Stimulated activated naive CD4-positive, alpha-beta T cell (primary cell): ENCODE results near the gene GALNT2.

ENCODE experiments used
- DNase-seq, 6 experiments: peaks; one replicate each; lab custom pipeline; 2025; lab: John Stamatoyannopoulos, UW

The GALNT2 gene

DNA sequence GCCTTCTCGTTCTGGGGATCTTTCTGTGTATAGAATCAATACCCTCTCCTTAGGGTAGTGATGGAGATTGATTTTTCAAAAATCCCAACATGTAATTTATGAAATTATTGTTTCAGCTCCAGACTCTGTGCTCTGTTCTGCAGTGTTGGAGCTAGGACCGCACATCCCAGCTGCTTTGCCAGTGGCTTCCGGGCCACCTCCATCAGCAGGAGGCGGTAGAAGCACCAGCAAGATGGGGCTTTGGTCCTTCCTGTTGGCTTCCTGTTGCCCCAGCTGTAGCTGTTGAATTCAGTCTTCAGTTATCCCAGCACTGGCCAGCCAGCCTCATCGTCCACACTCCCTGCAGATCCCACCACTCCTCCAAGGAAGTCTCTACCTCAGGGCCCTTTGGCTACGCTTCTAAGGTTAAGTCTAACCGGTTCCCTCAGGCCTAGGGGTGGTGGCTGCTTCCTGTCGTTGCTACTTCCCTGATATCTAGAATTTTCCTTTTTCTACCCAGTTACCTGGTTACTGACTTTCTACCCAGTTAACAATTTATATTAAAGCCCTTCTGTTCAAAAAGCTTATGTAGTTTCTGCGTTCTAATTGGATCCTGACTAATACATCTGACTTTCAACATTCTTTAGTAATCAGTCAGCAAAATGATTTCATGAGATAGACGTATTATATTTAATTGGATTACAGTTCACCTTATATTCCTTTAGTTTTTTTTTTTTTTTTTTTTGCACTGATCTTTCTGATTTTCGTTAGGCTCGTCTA is 24.6 kb downstream of the GALNT2 start:
- DNase-seq: no peak

DNA sequence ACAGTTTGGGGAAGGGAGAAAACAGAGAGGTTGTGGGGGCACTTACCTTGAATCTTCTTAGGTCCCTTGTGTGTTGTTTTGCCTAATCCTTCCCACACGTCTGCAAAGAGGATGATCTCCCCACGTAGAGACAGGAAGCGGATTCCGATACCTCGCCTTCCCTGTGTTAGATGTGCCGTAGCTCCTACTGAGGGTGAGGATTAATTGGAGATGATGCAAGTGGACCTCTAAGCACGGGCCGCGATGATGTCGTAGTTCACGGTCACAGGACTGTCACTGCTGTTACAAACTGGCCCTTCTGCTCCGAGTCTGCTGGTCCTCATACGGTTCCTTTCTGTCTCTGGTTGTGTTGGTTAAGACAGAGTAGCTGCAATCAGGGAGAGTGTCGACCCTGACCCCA is 27.7 kb downstream of the GALNT2 start:
- no peak for DNase-seq

DNA sequence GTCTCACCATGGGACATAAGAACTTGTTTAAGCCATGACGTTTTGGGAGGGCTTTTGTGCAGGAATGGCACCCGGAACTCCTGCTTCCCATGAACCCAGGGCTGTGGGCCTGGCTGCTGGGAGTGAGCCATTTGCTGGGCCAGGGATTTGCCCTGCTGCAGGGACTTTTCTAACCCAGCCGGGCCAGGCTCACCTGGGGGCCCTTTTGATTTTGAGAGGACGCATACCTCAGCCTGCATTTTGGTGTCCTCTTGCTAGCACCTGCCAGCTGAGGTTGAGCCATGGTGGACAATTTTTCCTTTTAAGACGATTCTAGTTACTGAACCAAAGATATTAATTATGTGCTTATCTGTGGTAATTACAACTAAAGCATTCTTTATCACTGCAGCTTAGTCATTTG is 28.9 kb downstream of the GALNT2 start:
- DNase-seq: no peak

DNA sequence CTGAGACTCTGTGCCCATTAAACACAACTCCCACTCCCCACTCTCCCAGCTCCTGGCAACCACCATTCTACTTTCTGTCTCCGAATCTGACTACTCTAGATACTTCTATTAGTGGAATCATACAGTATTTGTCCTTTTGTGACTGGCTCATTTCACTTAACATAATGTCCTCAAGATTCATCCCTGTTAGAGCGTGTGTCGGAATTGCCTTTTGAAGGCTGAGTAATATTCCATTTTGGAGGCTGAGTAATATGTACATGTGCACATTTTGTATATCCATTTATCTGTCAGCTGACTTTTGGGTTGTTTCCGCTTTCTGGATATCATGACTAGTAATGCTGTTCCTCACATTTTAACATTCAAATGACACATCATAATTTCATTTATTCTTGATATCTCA is 30.3 kb downstream of the GALNT2 start:
- no peak for DNase-seq

DNA sequence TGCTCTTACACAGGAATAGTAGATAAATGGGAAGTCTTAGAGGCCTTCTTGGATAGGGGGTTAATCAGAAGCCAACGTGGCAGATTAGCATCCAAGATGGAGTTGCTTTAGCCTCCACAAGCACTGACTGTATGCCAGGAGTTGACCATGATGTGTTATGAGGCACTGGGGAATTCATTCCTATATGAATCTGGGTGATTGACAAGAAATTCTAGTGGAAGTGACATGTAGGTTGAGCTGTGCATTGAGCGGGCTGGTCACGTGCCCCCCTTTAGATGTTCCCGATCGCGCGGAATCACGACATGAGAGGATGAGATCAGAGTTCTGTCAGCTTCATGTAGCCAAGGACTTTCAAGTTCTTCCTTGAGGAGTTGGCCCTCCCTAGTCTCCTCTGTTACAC is 31.7 kb downstream of the GALNT2 start:
- no peak for DNase-seq

DNA sequence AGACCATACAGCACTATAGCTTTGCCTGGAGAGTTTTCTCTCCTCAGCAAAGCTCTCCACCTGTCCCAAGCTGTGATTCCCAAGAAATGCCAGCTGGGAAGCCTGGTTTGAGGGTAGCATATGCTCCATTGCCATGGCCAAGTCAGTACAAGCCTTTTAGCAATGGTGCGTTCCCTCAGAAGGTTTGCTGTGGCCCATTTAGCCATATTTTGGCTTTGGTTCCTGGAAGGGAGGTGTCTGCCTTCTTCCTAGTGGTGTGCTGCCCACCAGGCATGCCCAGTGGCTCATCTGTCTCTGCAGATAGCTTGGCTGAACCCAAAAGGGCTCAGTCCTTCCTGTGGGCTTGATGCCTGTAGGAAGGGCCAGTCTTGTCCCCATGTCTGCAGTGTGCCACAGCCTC is 32.4 kb downstream of the GALNT2 start:
- DNase-seq: no peak

DNA sequence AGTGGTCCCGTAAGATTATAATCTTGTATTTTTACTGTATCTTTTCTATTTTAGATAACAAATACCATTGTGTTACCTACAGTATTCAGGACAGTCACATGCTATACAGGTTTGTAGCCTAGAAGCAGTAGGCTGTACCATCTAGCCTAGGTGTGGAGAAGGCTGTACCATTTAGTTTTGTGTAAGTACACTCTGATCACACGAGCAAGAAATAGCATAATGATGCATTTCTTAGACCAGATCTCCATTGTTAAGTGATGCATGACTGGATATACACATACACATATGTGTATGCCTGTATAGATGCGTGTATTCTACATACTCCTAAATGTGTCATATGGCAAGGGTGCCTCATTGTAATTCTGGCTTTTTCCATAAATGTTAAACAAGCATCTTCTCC is 33.9 kb downstream of the GALNT2 start:
- no peak for DNase-seq

DNA sequence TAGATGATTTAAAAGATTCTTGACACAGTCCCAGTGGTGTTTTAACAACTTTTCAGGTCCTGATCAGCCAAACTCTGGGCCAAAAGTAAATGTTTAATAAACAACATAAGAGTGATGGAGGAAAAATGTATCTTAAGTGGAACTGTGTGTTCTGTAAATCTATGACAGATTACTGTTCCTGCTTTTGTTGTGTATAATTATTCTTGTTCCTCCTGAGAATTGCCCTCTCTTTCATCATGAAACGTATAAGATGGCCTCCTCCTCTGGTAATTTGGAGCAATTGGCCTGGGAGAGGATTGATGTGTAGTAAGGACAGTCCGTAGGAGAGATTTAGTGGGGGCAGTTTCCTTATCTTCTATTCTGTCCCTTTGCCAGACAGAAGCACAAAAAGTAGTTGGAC is 34.5 kb downstream of the GALNT2 start:
- DNase-seq: no peak

DNA sequence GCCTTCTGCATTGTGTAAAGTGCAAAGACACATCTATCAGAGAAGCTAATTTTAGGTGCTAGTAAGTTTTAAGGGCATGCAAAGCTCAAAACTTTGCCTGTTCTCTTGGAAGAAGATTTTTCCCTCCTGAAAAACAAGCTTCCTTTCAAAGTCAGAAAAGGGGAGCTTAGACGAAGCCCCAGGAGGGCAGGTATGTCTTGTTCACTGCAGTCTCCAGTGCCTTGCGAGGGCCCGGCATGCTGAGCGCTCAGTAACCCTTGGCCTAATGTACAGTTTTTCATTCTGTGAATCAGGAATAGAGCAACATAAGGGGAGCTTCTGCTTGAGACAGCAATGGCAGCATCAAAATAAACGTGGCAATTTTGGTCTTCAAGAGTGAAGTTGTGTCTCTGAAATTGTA is 35.0 kb downstream of the GALNT2 start:
- DNase-seq: no peak

DNA sequence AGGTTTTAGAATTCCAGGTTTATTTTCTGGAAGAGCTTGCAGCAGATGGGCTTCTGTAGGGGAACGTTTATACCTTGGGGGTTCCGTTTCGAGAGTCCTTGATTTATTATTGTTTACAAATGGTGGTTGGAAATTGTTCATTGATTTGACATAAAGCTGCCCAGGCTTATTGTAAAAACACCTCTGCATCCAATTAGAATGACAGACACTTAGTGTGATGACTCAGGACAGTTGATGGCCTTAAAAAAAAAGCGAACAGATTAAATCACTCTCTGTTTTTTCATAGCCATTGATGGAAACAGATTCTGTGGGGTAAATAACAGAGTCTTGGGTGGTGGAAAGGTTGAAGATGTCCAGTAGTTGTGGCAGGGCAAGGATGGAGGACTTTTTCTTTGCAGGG is 35.4 kb downstream of the GALNT2 start:
- DNase-seq: no peak

DNA sequence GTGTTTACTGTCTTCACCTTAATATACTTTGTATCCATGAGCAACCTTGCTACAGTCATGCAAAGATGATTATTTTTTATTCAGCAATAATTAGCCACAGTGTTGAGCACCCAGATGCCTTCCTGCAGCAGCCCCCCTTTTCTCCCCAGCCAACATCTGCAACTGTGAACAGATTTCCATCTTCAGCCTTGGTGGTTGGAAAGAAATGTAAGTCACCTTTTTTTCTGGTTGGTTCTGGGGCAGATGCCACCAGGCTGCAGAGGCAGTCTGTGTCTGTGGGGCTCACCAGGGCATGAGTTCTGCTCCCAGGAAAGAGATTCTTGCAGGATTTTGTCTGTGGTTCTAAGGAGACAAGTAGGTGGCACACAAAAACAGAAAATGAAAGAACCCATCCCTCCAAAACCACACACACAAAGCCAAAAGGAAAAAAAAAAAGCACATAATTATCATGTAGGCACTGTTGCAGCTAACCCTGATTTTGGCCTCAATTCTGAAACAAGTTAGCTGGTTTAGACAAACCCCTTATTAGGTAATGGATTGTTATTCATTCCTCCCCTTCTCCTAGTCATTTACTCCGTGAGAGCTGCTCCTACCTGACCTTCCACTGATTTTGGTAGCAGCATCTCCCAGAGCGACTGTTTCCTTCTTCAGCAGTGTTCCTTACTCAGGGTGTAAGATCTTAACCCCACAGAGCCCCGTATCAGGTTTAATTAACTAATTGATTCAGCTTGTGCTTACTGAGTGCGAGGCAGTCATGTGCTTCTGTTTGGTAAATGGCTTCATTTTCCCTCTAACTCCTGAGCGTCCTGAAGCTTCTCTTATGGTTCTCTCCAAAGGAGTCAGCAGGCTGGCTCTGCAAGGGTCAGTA is 36.5 kb downstream of the GALNT2 start:
- DNase-seq: no peak

DNA sequence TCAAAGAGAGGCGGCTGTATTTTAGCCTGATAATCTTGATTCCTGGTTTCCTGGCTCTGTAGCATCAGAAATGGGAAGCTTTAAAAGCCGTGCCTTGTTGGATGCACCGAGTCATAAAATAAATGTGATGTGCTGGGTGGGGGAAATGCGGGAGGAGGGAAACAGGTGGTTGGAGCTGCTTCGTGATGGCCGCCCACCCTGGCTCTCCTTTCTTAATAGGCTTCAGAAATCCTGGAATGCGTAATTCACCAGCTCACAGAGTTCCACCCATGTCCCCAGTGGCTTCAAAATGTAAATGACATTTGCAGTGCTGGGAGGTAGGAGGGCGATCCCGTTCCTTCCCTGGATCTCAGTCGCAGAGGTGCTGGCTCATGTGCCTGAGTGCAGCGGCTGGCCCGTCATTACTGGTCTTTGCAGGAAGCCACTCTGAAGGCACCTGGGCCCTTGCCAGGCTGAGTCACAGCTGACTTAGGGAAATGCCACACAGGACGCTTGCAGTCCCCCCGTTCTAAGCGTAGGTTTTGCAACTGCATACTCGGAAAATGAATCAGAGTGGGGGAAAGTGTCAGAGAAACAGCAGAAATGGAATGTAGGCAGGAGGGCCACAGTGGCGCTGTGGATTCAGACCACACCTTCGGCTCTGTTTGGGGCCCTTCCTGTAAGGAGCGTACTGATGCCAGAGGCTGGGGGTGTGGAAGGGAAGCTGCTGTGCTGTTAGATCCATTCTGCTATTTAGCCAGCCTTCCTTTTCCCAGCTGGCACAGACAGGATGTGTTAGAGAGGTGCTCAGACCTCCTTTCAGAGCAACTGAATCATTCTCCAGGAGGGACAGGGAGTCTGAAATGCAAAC is 37.6 kb downstream of the GALNT2 start:
- no peak for DNase-seq

DNA sequence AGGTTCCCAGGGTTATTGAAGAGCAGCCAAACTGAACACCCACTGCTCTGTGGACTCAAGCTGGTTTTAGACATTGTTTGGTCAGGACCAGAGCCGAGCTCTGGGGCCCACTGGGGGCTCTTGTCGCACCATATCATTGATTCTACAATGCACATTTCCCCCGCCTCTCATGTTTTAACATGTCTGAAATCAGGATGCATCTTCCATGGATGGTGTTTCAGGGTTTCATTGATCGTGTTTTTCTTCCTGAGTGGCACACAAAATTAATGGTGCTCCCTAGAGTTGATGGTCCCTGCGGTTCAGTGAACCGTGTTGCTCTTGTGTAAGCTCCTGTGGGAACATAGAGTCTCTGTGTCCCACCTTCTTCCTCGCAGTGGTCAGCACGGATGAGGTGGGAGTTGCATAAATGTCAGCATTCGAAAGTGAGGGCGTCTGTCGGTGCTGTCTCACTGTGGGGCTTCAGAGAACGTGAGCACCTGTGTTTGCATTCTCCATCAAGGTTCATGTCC is 38.3 kb downstream of the GALNT2 start:
- no peak for DNase-seq

DNA sequence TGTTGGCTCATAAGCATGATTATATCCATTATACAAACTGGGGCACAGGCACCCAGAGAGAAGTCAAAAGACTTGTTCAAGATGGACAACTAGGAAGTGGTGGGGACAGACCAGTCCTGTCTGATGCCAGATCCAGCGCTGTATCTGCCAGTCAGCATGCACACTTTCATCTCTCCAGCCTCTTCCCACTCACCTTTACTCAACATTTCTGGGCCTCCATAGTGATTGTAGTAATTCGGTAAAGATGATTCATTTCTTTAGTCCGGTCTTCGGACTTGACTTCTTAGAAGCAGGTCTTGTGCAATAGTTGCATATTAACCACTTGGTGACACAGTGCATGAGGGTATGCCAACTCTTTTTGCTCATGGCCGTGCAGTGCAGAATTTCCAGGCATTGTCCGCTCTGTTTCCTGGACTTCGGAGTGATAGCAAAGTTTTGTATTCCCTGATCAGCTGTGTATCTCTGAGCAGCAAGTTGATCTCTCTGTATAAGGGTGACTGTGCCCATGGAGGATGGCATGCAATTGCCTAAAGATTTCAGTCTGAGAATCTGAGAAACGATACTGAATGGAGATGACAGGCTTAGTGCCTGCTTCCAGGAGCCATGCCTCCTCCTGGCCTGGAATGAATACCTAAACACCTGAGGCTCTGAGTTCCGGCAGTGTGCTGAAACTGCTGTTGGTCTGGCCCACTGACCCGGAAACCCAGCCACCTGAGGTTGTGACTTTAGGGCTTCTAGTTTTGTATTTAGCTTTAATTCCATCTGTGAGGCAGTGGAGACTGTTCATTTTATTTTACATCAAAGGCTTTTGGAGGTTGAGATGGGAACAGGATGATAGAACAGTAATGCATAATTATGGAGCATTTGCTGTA is 39.0 kb downstream of the GALNT2 start:
- DNase-seq: no peak

DNA sequence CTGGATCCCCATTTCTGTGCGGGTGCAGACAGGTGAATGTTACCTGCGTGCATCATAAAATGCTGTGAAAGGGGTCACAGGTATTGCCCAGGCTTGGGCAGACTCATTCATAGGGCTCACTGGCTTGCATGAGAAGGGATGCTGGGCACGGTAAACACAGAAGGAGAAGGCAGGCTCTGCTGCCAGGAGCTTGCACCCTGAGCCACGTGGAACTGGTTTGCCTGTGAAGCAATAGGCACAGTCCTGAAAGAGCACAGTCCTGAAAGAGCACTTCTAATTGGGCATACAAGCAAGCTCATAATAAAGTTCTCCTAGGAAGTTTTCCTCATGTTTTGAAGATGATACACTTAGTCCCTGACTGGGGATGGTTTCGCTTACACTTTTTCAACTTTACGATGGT is 40.9 kb downstream of the GALNT2 start:
- no peak for DNase-seq

DNA sequence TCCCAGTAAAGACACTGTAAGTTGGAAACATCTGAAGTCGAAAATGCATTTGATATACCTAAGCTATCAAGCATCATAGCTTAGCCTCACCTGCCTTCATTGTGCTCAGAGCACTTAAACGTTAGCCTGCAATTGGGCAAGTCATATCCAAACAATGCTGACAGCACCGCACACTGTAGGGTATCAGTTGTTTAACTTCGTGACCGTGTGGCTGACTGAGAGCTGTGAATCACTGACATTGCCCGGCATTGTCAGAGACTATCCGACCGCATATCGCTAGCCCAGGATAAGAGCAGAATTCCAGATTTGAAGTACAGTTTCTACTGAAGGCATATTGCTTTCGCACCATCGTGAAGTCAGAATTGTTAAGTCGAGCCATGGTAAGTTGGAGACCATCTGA is 41.5 kb downstream of the GALNT2 start:
- no peak for DNase-seq

DNA sequence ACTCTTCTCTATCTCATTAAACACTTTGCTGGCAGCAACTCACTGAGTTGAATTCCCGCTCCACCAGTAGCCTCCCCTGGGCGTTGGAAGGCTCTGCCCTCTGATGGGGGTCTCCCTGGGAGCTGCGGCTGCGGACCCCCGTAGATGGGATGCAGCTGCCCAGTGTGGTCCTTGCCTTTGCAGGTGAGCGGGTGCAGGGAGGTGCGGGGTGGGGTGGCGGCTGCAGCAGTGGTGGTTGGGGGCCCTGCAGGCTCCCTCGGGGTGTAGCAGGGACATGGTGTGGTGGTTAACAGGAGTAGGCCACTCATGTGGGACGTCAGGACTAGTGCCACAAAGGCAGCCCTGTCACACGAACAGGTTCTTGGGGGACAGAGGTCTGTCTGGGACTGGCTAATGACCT is 42.0 kb downstream of the GALNT2 start:
- no peak for DNase-seq

DNA sequence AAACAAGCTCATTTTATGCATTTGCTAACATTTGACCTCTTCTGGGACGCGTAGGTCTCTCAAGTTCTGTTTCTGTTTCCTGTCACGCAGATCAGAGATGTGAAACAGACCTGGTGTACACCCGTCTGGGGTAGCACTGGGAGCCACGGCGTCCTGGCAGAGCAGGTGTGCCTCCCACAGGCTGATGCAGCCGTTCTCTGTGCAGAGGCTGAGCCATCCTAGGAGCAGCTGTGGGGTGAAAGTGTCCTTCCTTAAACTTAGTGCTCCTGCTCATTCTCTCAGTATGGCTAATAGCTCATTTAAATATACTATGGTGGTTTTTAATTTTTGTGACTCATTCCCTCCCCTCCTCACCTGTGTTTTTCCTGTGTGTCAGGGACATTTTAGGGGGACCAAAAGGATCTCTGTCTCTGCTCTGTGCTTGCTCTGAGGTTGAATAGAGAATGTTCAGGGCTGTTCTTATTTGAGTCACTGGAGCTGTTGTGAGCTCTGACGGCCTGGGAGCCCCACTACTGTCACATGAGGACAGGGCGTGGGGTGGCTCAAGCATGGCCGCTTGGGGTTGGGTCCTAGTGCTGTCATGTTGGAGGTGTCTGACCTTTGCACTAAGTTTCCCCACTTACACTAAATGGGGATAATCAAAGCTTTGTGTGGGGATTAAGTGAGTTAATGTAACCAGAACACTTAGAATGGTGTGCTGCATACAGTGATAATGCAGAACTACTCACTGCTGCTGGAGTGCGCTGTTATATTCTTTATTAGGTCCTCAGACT is 43.0 kb downstream of the GALNT2 start:
- peak in 4 of 6 experiments; percentile 13 to 46 (median 32) for DNase-seq

DNA sequence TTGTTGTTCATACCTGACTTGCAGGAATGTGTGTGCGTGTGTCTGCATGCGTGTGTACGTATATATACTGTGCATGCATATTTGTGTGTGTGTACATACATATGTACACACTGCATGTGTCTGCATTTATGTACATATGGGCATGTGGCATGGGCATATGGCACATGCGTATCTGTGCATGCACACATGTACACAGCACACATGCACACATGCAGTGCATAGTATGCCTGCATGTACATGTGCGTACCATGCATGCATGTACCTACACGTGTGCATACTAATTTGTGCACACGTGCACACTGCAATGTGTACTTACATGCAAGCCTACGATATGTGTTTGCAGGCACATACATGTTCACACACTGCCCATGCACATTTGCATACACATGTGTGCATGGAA is 43.9 kb downstream of the GALNT2 start:
- DNase-seq: no peak

DNA sequence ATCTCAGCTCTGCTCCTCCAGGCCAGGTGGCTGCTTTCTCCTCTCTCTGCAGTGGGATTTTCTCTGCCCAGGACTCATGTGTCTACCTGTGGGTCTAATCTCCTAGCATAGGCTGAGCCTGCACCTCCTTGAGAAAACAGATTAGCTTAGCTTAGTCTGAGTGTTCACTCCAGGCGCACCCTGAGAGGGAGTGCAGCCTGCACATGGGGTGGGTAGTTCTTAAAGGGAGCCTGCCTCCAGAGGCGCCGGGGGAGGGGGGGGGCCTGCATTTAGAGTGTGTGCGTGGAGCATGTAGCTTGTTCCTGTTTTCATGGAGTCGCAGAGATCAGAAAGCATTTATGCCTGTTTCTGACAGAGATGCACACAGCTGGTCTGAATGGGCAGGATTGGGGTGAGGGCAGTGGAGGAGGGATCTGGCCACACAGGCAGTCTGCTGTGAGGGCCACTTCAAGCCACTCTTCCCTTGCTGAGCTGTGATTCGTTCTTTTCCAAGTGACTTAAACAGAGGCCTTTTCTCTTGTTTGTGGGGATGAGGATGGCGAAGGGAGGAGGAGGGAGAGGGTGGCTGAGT is 45.2 kb downstream of the GALNT2 start:
- no peak for DNase-seq
